A549 (cell line): ENCODE measurements around the gene DOCK6.

Source experiments
- EHMT2 ChIP-seq: fragments of 200-600 bp; sonication (generic); IDR thresholded peaks from 2 replicates; pipeline ENCODE4 v1.6.1; 2016; ENCODE audit warnings: antibody characterized with exemption, low read depth, mild to moderate bottlenecking, moderate library complexity
- HDAC2 ChIP-seq: fragments of 200-600 bp; sonication (generic); IDR thresholded peaks from 2 replicates; pipeline ENCODE4 v1.6.1; 2016
- JUN ChIP-seq, 2 experiments: fragments of >200 bp; sonication (Bioruptor Twin); formaldehyde crosslinking; IDR thresholded peaks; 2 replicates in 1 of 2; 3 replicates in 1 of 2; pipeline ENCODE4 v1.6.1; 2016 to 2017
- MAFK ChIP-seq: fragments of 450-650 bp; IDR thresholded peaks from 2 replicates; pipeline ENCODE4 v1.6.1; 2014; ENCODE audit not compliant: partially characterized antibody
- POLR2A ChIP-seq: IDR thresholded peaks from 2 replicates; pipeline ENCODE4 v1.6.1; 2012; ENCODE audit warnings: mild to moderate bottlenecking, low read length
- RAD21 ChIP-seq, 2 experiments: fragments of >200 bp in 1 of 2; sonication (Bioruptor Twin) in 1 of 2; formaldehyde crosslinking in 1 of 2; IDR thresholded peaks in 1 of 2; conservative IDR thresholded peaks in 1 of 2; 2 replicates in 1 of 2; 3 replicates in 1 of 2; pipeline ENCODE4 v1.6.1; 2012 to 2018; ENCODE audit warnings: inconsistent platforms in 1 of 2
- ZSCAN20 ChIP-seq: fragments of 250-450 bp; sonication (Bioruptor Pico); IDR thresholded peaks from 2 replicates; pipeline ENCODE4 v1.8.0; 2022; ENCODE audit warnings: mild to moderate bottlenecking, moderate library complexity
- TF ChIP-seq, protein P1 (sequence below): fragments of >200 bp; sonication (Bioruptor Twin); formaldehyde crosslinking; IDR thresholded peaks from 3 replicates; pipeline ENCODE4 v1.5.1; 2016
- TF ChIP-seq, protein P2 (sequence below): IDR thresholded peaks from 2 replicates; pipeline ENCODE4 v1.6.1; 2012
- TF ChIP-seq, protein P3 (sequence below): fragments of 200-600 bp; sonication (generic); IDR thresholded peaks from 2 replicates; pipeline ENCODE4 v1.6.1; 2016; ENCODE audit warnings: antibody characterized with exemption, mild to moderate bottlenecking, moderate library complexity

DNA sequence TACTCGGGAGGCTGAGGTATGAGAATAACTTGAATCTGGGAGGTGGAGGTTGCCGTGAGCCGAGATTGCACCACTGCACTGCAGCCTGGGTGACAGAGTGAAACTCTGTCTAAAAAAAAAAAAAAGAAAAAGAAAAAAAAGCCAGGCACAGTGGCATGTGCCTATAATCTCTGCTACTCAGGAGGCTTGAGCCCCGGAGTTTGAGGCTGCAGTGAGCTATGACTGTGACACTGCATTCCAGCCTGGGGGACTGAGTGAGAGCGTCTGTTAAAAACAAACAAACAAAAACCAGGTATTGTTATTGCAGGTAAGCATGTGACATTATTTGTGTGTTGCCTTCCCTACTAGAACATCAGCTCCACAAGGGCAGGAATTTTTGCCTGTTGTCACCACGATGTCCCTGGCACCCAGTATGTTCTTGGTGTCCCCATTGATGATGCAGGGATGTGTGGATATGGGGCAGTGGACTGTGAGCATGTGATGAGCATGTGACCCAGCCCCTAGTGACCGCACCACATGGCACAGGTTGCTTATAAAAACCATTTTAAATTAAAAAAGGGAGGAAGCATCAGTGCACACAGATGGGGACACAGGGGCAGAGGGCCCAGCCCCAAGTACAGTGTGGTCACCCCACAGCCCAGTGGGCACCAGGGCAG lies 63.4 kb downstream of the DOCK6 start:
- TF ChIP-seq, protein P1, sequence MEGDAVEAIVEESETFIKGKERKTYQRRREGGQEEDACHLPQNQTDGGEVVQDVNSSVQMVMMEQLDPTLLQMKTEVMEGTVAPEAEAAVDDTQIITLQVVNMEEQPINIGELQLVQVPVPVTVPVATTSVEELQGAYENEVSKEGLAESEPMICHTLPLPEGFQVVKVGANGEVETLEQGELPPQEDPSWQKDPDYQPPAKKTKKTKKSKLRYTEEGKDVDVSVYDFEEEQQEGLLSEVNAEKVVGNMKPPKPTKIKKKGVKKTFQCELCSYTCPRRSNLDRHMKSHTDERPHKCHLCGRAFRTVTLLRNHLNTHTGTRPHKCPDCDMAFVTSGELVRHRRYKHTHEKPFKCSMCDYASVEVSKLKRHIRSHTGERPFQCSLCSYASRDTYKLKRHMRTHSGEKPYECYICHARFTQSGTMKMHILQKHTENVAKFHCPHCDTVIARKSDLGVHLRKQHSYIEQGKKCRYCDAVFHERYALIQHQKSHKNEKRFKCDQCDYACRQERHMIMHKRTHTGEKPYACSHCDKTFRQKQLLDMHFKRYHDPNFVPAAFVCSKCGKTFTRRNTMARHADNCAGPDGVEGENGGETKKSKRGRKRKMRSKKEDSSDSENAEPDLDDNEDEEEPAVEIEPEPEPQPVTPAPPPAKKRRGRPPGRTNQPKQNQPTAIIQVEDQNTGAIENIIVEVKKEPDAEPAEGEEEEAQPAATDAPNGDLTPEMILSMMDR = no peak
- TF ChIP-seq, protein P2, sequence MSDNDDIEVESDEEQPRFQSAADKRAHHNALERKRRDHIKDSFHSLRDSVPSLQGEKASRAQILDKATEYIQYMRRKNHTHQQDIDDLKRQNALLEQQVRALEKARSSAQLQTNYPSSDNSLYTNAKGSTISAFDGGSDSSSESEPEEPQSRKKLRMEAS = no peak; the same call in 1 of the 2 replicates
- TF ChIP-seq, protein P3, sequence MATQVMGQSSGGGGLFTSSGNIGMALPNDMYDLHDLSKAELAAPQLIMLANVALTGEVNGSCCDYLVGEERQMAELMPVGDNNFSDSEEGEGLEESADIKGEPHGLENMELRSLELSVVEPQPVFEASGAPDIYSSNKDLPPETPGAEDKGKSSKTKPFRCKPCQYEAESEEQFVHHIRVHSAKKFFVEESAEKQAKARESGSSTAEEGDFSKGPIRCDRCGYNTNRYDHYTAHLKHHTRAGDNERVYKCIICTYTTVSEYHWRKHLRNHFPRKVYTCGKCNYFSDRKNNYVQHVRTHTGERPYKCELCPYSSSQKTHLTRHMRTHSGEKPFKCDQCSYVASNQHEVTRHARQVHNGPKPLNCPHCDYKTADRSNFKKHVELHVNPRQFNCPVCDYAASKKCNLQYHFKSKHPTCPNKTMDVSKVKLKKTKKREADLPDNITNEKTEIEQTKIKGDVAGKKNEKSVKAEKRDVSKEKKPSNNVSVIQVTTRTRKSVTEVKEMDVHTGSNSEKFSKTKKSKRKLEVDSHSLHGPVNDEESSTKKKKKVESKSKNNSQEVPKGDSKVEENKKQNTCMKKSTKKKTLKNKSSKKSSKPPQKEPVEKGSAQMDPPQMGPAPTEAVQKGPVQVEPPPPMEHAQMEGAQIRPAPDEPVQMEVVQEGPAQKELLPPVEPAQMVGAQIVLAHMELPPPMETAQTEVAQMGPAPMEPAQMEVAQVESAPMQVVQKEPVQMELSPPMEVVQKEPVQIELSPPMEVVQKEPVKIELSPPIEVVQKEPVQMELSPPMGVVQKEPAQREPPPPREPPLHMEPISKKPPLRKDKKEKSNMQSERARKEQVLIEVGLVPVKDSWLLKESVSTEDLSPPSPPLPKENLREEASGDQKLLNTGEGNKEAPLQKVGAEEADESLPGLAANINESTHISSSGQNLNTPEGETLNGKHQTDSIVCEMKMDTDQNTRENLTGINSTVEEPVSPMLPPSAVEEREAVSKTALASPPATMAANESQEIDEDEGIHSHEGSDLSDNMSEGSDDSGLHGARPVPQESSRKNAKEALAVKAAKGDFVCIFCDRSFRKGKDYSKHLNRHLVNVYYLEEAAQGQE = no peak
- no peak for TF ChIP-seq JUN (IDR thresholded peaks at IDR 0.05)
- TF ChIP-seq RAD21 (conservative IDR thresholded peaks at IDR 0.05 in 1 of 2, IDR thresholded peaks at IDR 0.05 in 1 of 2) = no peak
- no peak for TF ChIP-seq ZSCAN20
- no peak for TF ChIP-seq POLR2A
- TF ChIP-seq EHMT2 = no peak
- TF ChIP-seq MAFK = no peak
- no peak for TF ChIP-seq HDAC2
